Activated CD4-positive, alpha-beta T cell treated with anti-CD3 and anti-CD28 coated beads, Interleukin-2, amount 10 ng/mL, durations not matched to agents 24 days and 14 days (primary cell): ENCODE results near the gene CACNG7. TPM values are rescaled to one million over a fixed set of nuclear protein-coding genes. Genes with fewer than 3 reads are reported as not detected.
A peak's percentile ranks its signal among the peaks of the same experiment; 100 is the strongest.

Experiments used
- DNase-seq: peaks from one replicate; pipeline ENCODE4 v3.0.0; 2022
- H3K27ac Mint-ChIP-seq: one replicate; pipeline ENCODE4 v1.8.0; 2022; ENCODE audit warnings: mild to moderate bottlenecking, mixed read lengths
- H3K27me3 Mint-ChIP-seq: one replicate; pipeline ENCODE4 v1.8.0; 2022; ENCODE audit warnings: mixed read lengths
- H3K36me3 Mint-ChIP-seq: one replicate; pipeline ENCODE4 v1.8.0; 2022; ENCODE audit warnings: low read depth, mild to moderate bottlenecking, mixed read lengths
- H3K4me1 Mint-ChIP-seq: one replicate; pipeline ENCODE4 v1.8.0; 2021; ENCODE audit warnings: mixed read lengths
- H3K4me3 Mint-ChIP-seq: one replicate; pipeline ENCODE4 v1.8.0; 2022; ENCODE audit warnings: mild to moderate bottlenecking, moderate library complexity, mixed read lengths
- H3K9me3 Mint-ChIP-seq: one replicate; pipeline ENCODE4 v1.8.0; 2021; ENCODE audit warnings: mixed read lengths
- intact Hi-C: fragments of 100-400 bp; cut with micrococcal nuclease; formaldehyde crosslinking; loops from one replicate; pipeline ENCODE4 v1.15.1; 2023
- total RNA-seq: library from RNA; stranded (reverse); gene quantifications from 2 replicates; pipeline ENCODE4 v1.2.3, GENCODE V29; 2022

The CACNG7 gene
- total RNA-seq, 1 donor from 2014 or later: not detected

- no peak overlapping the region for H3K4me3 Mint-ChIP-seq
- H3K27me3 Mint-ChIP-seq: peaks cover 40% of the 10 kb centered on the region
- no peak for DNase-seq
- peaks cover 9% of the 10 kb centered on the region for H3K36me3 Mint-ChIP-seq
- intact Hi-C loops: no loop called here
- peaks cover 15% of the 10 kb centered on the region for H3K4me1 Mint-ChIP-seq
- H3K27ac Mint-ChIP-seq: no peak overlapping the region
- peaks cover 20% of the 10 kb centered on the region for H3K9me3 Mint-ChIP-seq
Measured at GRCh38 chr19:53982001-53982451, 72.9 kb downstream of the CACNG7 start.

- peak; percentile 57 for DNase-seq
- intact Hi-C loops: no loop called here
- Mint-ChIP-seq H3K27ac (no peak overlapping the region), H3K9me3 (peaks cover 18% of the 10 kb centered on the region), H3K27me3 (peaks cover 36% of the 10 kb centered on the region), H3K4me3 (no peak overlapping the region), H3K36me3 (peaks cover 9% of the 10 kb centered on the region), H3K4me1 (peaks cover 13% of the 10 kb centered on the region)
Measured at GRCh38 chr19:53982611-53983010, 73.5 kb downstream of the CACNG7 start.

GRCh38 chr19:53983457-53984289 is 74.6 kb downstream of the CACNG7 start:
- H3K4me1 Mint-ChIP-seq: peaks cover 13% of the 10 kb centered on the region

GRCh38 chr19:53985863-53986262 is 76.8 kb downstream of the CACNG7 start:
- Mint-ChIP-seq H3K36me3 (peaks cover 2% of the 10 kb centered on the region), H3K4me1 (peaks cover 2% of the 10 kb centered on the region), H3K9me3 (peaks cover 3% of the 10 kb centered on the region), H3K4me3 (no peak overlapping the region), H3K27ac (no peak overlapping the region), H3K27me3 (peaks cover 11% of the 10 kb centered on the region)
- intact Hi-C loops: no loop called here
- no peak for DNase-seq

More at GRCh38 chr19:53983457-53984289, 74.6 kb downstream of the CACNG7 start:
- Mint-ChIP-seq H3K27me3 (peaks cover 27% of the 10 kb centered on the region), H3K27ac (no peak overlapping the region), H3K4me3 (no peak overlapping the region), H3K36me3 (peaks cover 9% of the 10 kb centered on the region), H3K9me3 (peaks cover 16% of the 10 kb centered on the region)
- intact Hi-C loops: no loop called here
- no peak for DNase-seq

- no peaks in the 10 kb centered on the region for H3K4me1 Mint-ChIP-seq
- no peak overlapping the region for H3K4me3 Mint-ChIP-seq
- no peak overlapping the region for H3K27ac Mint-ChIP-seq
- intact Hi-C loops: no loop called here
- no peak for DNase-seq
- no peaks in the 10 kb centered on the region for H3K36me3 Mint-ChIP-seq
- peaks cover 19% of the 10 kb centered on the region for H3K27me3 Mint-ChIP-seq
- no peaks in the 10 kb centered on the region for H3K9me3 Mint-ChIP-seq
Measured at GRCh38 chr19:53988981-53989380, 79.9 kb downstream of the CACNG7 start.

- DNase-seq: no peak
- peaks cover 24% of the 10 kb centered on the region for H3K27me3 Mint-ChIP-seq
- intact Hi-C loops: no loop called here
- H3K9me3 Mint-ChIP-seq: no peaks in the 10 kb centered on the region
- no peak overlapping the region for H3K27ac Mint-ChIP-seq
- no peak overlapping the region for H3K4me3 Mint-ChIP-seq
- no peaks in the 10 kb centered on the region for H3K36me3 Mint-ChIP-seq
- no peaks in the 10 kb centered on the region for H3K4me1 Mint-ChIP-seq
Measured at GRCh38 chr19:53989600-53990533, 80.8 kb downstream of the CACNG7 start.

- no peaks in the 10 kb centered on the region for H3K4me1 Mint-ChIP-seq
- intact Hi-C loops: no loop called here
- no peak within 1 kb of the TSS for H3K27ac Mint-ChIP-seq
- peaks cover 24% of the 10 kb centered on the region for H3K27me3 Mint-ChIP-seq
- no peaks in the 10 kb centered on the region for H3K36me3 Mint-ChIP-seq
- no peak within 1 kb of the TSS for H3K4me3 Mint-ChIP-seq
- no peaks in the 10 kb centered on the region for H3K9me3 Mint-ChIP-seq
- DNase-seq: no peak
Measured at GRCh38 chr19:53991224-53992113, 82.4 kb downstream of the CACNG7 start, which contains the start of gene CACNG6. TSS of gene CACNG6 (plus strand) at chr19:53991637. CDS start at chr19:53992878, 1,241 bp downstream.

- peaks cover 24% of the 10 kb centered on the region for H3K27me3 Mint-ChIP-seq
- intact Hi-C loops: no loop called here
- no peaks in the 10 kb centered on the region for H3K4me1 Mint-ChIP-seq
- no peaks in the 10 kb centered on the region for H3K9me3 Mint-ChIP-seq
- no peak for DNase-seq
- H3K27ac Mint-ChIP-seq: no peak overlapping the region
- H3K4me3 Mint-ChIP-seq: no peak overlapping the region
- H3K36me3 Mint-ChIP-seq: no peaks in the 10 kb centered on the region
Measured at GRCh38 chr19:53992211-53992610, 83.1 kb downstream of the CACNG7 start.

GRCh38 chr19:53992815-53993214 is 83.7 kb downstream of the CACNG7 start:
- Mint-ChIP-seq H3K27me3 (peaks cover 24% of the 10 kb centered on the region), H3K4me1 (no peaks in the 10 kb centered on the region), H3K36me3 (no peaks in the 10 kb centered on the region), H3K4me3 (no peak overlapping the region), H3K9me3 (no peaks in the 10 kb centered on the region), H3K27ac (no peak overlapping the region)
- intact Hi-C loops: no loop called here
- DNase-seq: no peak

GRCh38 chr19:53993448-53993847 is 84.4 kb downstream of the CACNG7 start:
- peaks cover 24% of the 10 kb centered on the region for H3K27me3 Mint-ChIP-seq
- H3K9me3 Mint-ChIP-seq: no peaks in the 10 kb centered on the region
- intact Hi-C loops: no loop called here
- H3K4me1 Mint-ChIP-seq: no peaks in the 10 kb centered on the region
- H3K36me3 Mint-ChIP-seq: no peaks in the 10 kb centered on the region
- DNase-seq: no peak
- H3K27ac Mint-ChIP-seq: no peak overlapping the region
- H3K4me3 Mint-ChIP-seq: no peak overlapping the region

Other genes starting within 250 kb of the CACNG7 start
- not detected in 2 replicates for gene NLRP12, start 85.0 kb upstream of the CACNG7 start, total RNA-seq
- 65.6 and 69.0 TPM in 2 replicates for gene MYADM, start 41.4 kb upstream of the CACNG7 start, total RNA-seq
- not detected in 2 replicates for gene PRKCG, start 27.1 kb upstream of the CACNG7 start, total RNA-seq
- gene CACNG8, start 53.7 kb downstream of the CACNG7 start, total RNA-seq: not detected in 2 replicates
- not detected in 2 replicates for gene CACNG6, start 82.4 kb downstream of the CACNG7 start, total RNA-seq
- not detected in 2 replicates for gene VSTM1, start 154.6 kb downstream of the CACNG7 start, total RNA-seq
- gene TARM1, start 172.1 kb downstream of the CACNG7 start, total RNA-seq: not detected in 2 replicates
- gene OSCAR, start 191.5 kb downstream of the CACNG7 start, total RNA-seq: 0.17 and 0.26 TPM in 2 replicates
- gene NDUFA3, start 193.6 kb downstream of the CACNG7 start, total RNA-seq: 105 and 131 TPM in 2 replicates
- 31.0 and 33.7 TPM in 2 replicates for gene TFPT, start 206.4 kb downstream of the CACNG7 start, total RNA-seq
- 110 and 115 TPM in 2 replicates for gene PRPF31, start 206.5 kb downstream of the CACNG7 start, total RNA-seq
- gene CNOT3, start 228.5 kb downstream of the CACNG7 start, total RNA-seq: 64.5 and 73.4 TPM in 2 replicates